HCT116 (cell line): ENCODE results near the gene GIGYF1. TPM values are rescaled to one million over a fixed set of nuclear protein-coding genes. Genes with fewer than 3 reads are reported as not detected.

Source experiments
- ATAC-seq: fragments of 200-7000 bp; cut with Tn5 transposase; 2 replicates; pipeline ENCODE4 v1.9.1; 2020; ENCODE audit warnings: mild to moderate bottlenecking, moderate library complexity
- BruUV-seq: library from RNA; stranded (reverse); fragments of 400-500 nt; replicated peaks from 2 replicates; lab custom pipeline; 2021; lab: Mats Ljungman, UMichigan
- CTCF ChIA-PET: fragments of 300-600 bp; sonication (Branson Sonifier 250); formaldehyde crosslinking; loops from one replicate; lab custom pipeline; 2021; ENCODE audit warnings: antibody characterized with exemption; lab: Charles Lee
- POLR2A ChIA-PET: fragments of 300-600, 350-600 bp; sonication (Branson Sonifier 250); formaldehyde crosslinking; loops from one replicate; lab custom pipeline; 2021; ENCODE audit warnings: antibody characterized with exemption; lab: Charles Lee
- RAD21 ChIA-PET, 2 experiments: fragments of 300-600 bp; sonication (Branson Sonifier 250); formaldehyde crosslinking; loops; one replicate each; lab custom pipeline; 2023; ENCODE audit warnings: low total read pairs in 2 of 2; ENCODE audit not compliant: uncharacterized antibody in 2 of 2, unreplicated experiment in 2 of 2, low non-redundant PET in 1 of 2; lab: Charles Lee
- DNase-seq: peaks from one replicate; pipeline ENCODE4 v3.0.0-alpha.2; 2010; ENCODE audit warnings: low read depth, low spot score
- H2AFZ ChIP-seq: fragments of 200-600 bp; shearing (Covaris generic), sonication (generic); 2 replicates; pipeline ENCODE4 v1.6.1; 2017; ENCODE audit warnings: low read depth, mixed run types, mixed read lengths, antibody characterized with exemption, low read length; ENCODE audit not compliant: poor library complexity, severe bottlenecking
- H3K27ac ChIP-seq: 2 replicates; pipeline ENCODE4 v1.5.1; 2012; ENCODE audit warnings: low read depth, low read length
- H3K27me3 ChIP-seq: fragments of 200-600 bp; sonication (generic); 2 replicates; pipeline ENCODE4 v1.6.1; 2016; ENCODE audit warnings: mixed run types, low read length, mixed read lengths; ENCODE audit not compliant: insufficient read depth
- H3K36me3 ChIP-seq, 2 experiments: fragments of 200-500 bp in 1 of 2; fragments of 200-600 bp in 1 of 2; sonication (Bioruptor generic) in 1 of 2; sonication (generic) in 1 of 2; 2 replicates each; pipeline versions ENCODE4 v1.5.1 to v1.6.1; 2014 to 2016; ENCODE audit warnings: low read length in 2 of 2, inconsistent platforms in 1 of 2, mixed read lengths in 1 of 2, mixed run types in 1 of 2; ENCODE audit not compliant: insufficient read depth in 2 of 2, control insufficient read depth in 1 of 2
- H3K4me1 ChIP-seq, 2 experiments: fragments of 200-600 bp in 1 of 2; sonication (generic) in 1 of 2; 2 replicates each; pipeline versions ENCODE4 v1.5.1 to v1.6.1; 2012 to 2017; ENCODE audit warnings: low read length in 2 of 2, inconsistent platforms in 1 of 2, mild to moderate bottlenecking in 1 of 2, mixed read lengths in 1 of 2, mixed run types in 1 of 2, moderate library complexity in 1 of 2; ENCODE audit not compliant: insufficient read depth in 2 of 2, control insufficient read depth in 1 of 2
- H3K4me2 ChIP-seq: fragments of 200-600 bp; sonication (generic); 2 replicates; pipeline ENCODE4 v1.6.1; 2017; ENCODE audit warnings: mixed run types, low read length, mixed read lengths
- H3K4me3 ChIP-seq, 2 experiments: fragments of 200-600 bp in 1 of 2; sonication (generic) in 1 of 2; replicated peaks in 1 of 2; 2 replicates each; pipeline ENCODE4 v1.5.1; 2011 to 2016; ENCODE audit warnings: low read length in 2 of 2, control low read depth in 1 of 2, low read depth in 1 of 2, mild to moderate bottlenecking in 1 of 2, mixed read lengths in 1 of 2, mixed run types in 1 of 2
- H3K79me2 ChIP-seq: fragments of 200-600 bp; sonication (generic); 2 replicates; pipeline ENCODE4 v1.6.1; 2017; ENCODE audit warnings: mild to moderate bottlenecking, mixed run types, low read length, moderate library complexity, mixed read lengths; ENCODE audit not compliant: insufficient read depth
- H3K9ac ChIP-seq: fragments of 200-600 bp; sonication (generic); 2 replicates; pipeline ENCODE4 v1.6.1; 2016; ENCODE audit warnings: low read length, mixed read lengths
- H3K9me2 ChIP-seq: fragments of 200-600 bp; sonication (generic), shearing (Covaris generic); 2 replicates; pipeline ENCODE4 v1.6.1; 2017; ENCODE audit warnings: mixed run types, mild to moderate bottlenecking, moderate library complexity; ENCODE audit not compliant: insufficient read depth
- H3K9me3 ChIP-seq, 2 experiments: fragments of 200-500 bp in 1 of 2; fragments of 200-600 bp in 1 of 2; sonication (Bioruptor generic) in 1 of 2; sonication (generic) in 1 of 2; 2 replicates each; pipeline ENCODE4 v1.6.1; 2014 to 2017; ENCODE audit warnings: low read length in 2 of 2, mixed read lengths in 2 of 2, inconsistent platforms in 1 of 2, low read depth in 1 of 2, mild to moderate bottlenecking in 1 of 2, mixed run types in 1 of 2, moderate library complexity in 1 of 2; ENCODE audit not compliant: control insufficient read depth in 1 of 2, insufficient read depth in 1 of 2
- H4K20me1 ChIP-seq: fragments of 200-600 bp; sonication (generic), shearing (Covaris generic); 2 replicates; pipeline ENCODE4 v1.6.1; 2017; ENCODE audit warnings: mixed run types, mild to moderate bottlenecking, moderate library complexity; ENCODE audit not compliant: insufficient read depth
- CEBPB ChIP-seq: IDR thresholded peaks from 2 replicates; pipeline ENCODE4 v1.6.1; 2012; ENCODE audit warnings: low read depth
- CTCF ChIP-seq, 3 experiments: fragments of 200-600 bp in 1 of 3; sonication (generic) in 1 of 3; IDR thresholded peaks in 2 of 3; conservative IDR thresholded peaks in 1 of 3; 2 replicates each; pipeline ENCODE4 v1.5.1; 2012 to 2017; ENCODE audit warnings: low read depth in 2 of 3, low read length in 2 of 3, antibody characterized with exemption in 1 of 3, borderline replicate concordance in 1 of 3, control low read depth in 1 of 3, mild to moderate bottlenecking in 1 of 3, mixed read lengths in 1 of 3, mixed run types in 1 of 3, moderate library complexity in 1 of 3; ENCODE audit not compliant: insufficient read depth in 1 of 3
- ELF1 ChIP-seq: IDR thresholded peaks from 2 replicates; pipeline ENCODE4 v1.6.1; 2012; ENCODE audit warnings: low read depth, borderline replicate concordance
- EZH2 ChIP-seq: fragments of 200-600 bp; sonication (generic); IDR thresholded peaks from 2 replicates; pipeline ENCODE4 v1.6.1; 2017; ENCODE audit warnings: antibody characterized with exemption, mixed run types
- POLR2AphosphoS5 ChIP-seq: IDR thresholded peaks from 2 replicates; pipeline ENCODE4 v1.6.1; 2011; ENCODE audit warnings: mild to moderate bottlenecking, low read depth, low read length, moderate library complexity
- SIN3A ChIP-seq: IDR thresholded peaks from 2 replicates; pipeline ENCODE4 v1.6.1; 2012; ENCODE audit warnings: low read depth
- SRF ChIP-seq: IDR thresholded peaks from 2 replicates; pipeline ENCODE4 v1.6.1; 2012; ENCODE audit warnings: low read depth
- ZFX ChIP-seq: fragments of 450-650 bp; IDR thresholded peaks from 2 replicates; pipeline ENCODE4 v1.6.1; 2017
- intact Hi-C: fragments of 100-400 bp; cut with micrococcal nuclease; formaldehyde crosslinking; loops from 2 replicates; pipeline ENCODE4 v1.10.0; 2022
- total RNA-seq: library from RNA; stranded (reverse); gene quantifications from one replicate; pipeline ENCODE4 v1.2.1, GENCODE V29; 2021; ENCODE audit not compliant: unreplicated experiment
- TF ChIP-seq, protein P1 (sequence below): IDR thresholded peaks from 2 replicates; pipeline ENCODE4 v1.6.1; 2012
- TF ChIP-seq, protein P2 (sequence below): IDR thresholded peaks from 2 replicates; pipeline ENCODE4 v1.6.1; 2012; ENCODE audit warnings: low read depth

The GIGYF1 gene
- total RNA-seq, 1 experiment from 2014 or later = 59.7 TPM

DNA sequence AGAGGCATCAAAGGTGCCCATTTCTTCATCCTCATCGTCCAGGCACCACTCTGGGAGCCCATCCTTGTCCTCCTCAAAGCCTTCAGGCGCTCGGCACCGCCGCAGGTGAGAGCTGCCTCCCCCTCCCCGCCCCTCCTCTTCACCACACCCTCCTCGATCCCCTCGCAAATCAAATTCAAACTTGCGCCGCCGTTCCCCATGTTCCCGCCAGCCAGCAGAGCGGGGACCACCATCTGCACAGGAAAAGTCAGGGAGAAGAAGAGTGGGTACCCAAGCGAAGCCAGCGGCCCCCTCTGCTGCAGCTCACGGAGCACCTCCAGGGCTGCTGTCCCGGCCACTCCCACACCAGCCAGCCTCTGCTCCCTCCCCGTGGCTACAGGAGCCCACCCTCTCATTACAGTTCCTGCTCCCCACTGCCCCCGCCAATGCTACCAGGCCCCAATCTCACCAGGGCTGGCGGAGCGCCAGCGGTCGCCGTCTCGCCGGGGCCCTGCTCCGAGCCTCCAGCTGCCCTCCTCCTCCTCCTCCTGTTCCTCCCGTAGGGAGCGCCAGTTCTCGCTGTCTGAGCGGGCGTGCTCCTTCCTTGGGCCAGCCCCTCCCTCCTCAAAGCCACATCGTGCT lies 7.7 kb downstream of the GIGYF1 start:
- intact Hi-C loops = no loop called here
- CTCF ChIA-PET = no interaction called here

More for the DNA sequence above, 7.7 kb downstream of the GIGYF1 start:
- no peak for ATAC-seq
- Histone ChIP-seq H3K79me2 (peaks cover 41% of the 10 kb centered on the region), H3K9me3 (no peaks in the 10 kb centered on the region), H4K20me1 (no peaks in the 10 kb centered on the region), H3K36me3 (peaks cover 25 to 34% of the 10 kb centered on the region in 2 experiments; a peak in 3 of 4 replicates), H3K9ac (no peak overlapping the region), H3K4me2 (no peak overlapping the region), H3K27ac (no peak overlapping the region), H3K4me3 (no peak overlapping the region), H2AFZ (no peak overlapping the region), H3K9me2 (no peaks in the 10 kb centered on the region), H3K27me3 (no peaks in the 10 kb centered on the region), H3K4me1 (peaks cover 3 to 7% of the 10 kb centered on the region in 2 experiments; a peak in 2 of 4 replicates)
- ChIA-PET RAD21 (no interaction called here), POLR2A (no interaction called here)
- TF ChIP-seq SIN3A (no peak), ZFX (no peak), SRF (no peak), CTCF (IDR thresholded peaks at IDR 0.05 in 2 of 3, conservative IDR thresholded peaks at IDR 0.05 in 1 of 3; ENCODE audit: borderline replicate concordance in 1 of 3, insufficient read depth in 1 of 3, low read depth in 2 of 3, low read length in 2 of 3) (no peak), POLR2AphosphoS5 (no peak), ELF1 (no peak), CEBPB (no peak), EZH2 (no peak)
- TF ChIP-seq, protein P1, sequence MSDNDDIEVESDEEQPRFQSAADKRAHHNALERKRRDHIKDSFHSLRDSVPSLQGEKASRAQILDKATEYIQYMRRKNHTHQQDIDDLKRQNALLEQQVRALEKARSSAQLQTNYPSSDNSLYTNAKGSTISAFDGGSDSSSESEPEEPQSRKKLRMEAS = no peak
- TF ChIP-seq, protein P2, sequence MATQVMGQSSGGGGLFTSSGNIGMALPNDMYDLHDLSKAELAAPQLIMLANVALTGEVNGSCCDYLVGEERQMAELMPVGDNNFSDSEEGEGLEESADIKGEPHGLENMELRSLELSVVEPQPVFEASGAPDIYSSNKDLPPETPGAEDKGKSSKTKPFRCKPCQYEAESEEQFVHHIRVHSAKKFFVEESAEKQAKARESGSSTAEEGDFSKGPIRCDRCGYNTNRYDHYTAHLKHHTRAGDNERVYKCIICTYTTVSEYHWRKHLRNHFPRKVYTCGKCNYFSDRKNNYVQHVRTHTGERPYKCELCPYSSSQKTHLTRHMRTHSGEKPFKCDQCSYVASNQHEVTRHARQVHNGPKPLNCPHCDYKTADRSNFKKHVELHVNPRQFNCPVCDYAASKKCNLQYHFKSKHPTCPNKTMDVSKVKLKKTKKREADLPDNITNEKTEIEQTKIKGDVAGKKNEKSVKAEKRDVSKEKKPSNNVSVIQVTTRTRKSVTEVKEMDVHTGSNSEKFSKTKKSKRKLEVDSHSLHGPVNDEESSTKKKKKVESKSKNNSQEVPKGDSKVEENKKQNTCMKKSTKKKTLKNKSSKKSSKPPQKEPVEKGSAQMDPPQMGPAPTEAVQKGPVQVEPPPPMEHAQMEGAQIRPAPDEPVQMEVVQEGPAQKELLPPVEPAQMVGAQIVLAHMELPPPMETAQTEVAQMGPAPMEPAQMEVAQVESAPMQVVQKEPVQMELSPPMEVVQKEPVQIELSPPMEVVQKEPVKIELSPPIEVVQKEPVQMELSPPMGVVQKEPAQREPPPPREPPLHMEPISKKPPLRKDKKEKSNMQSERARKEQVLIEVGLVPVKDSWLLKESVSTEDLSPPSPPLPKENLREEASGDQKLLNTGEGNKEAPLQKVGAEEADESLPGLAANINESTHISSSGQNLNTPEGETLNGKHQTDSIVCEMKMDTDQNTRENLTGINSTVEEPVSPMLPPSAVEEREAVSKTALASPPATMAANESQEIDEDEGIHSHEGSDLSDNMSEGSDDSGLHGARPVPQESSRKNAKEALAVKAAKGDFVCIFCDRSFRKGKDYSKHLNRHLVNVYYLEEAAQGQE = no peak
- BruUV-seq = no TSS peak
- DNase-seq = no peak
